HG02588 (cell line): ENCODE measurements around the gene MYPN.
"Not testable (repeated sequence)": the region's sequence is repeated elsewhere in the genome, so short reads cannot be mapped to it uniquely, and the experiment has no call there.

Source experiments
- ATAC-seq: cut with Tn5 transposase; IDR thresholded peaks from one replicate; pipeline ENCODE4 v1.9.1; 2021; ENCODE audit warnings: mild to moderate bottlenecking, moderate library complexity; ENCODE audit not compliant: unreplicated experiment

The MYPN gene

GRCh38 chr10:68165643-68166042 is 56.4 kb downstream of the MYPN start:
- no peak for ATAC-seq

- no peak for ATAC-seq
These were observed 57.7 kb downstream of the MYPN start for GRCh38 chr10:68166871-68167585.

- ATAC-seq = no peak
These were observed 58.4 kb downstream of the MYPN start for GRCh38 chr10:68167586-68168189.

GRCh38 chr10:68171539-68172080 is 62.3 kb downstream of the MYPN start:
- ATAC-seq = no peak

GRCh38 chr10:68172324-68172723 is 63.0 kb downstream of the MYPN start:
- no peak for ATAC-seq

- ATAC-seq = no peak
These were observed 66.7 kb downstream of the MYPN start for GRCh38 chr10:68175949-68176348.

- no peak for ATAC-seq
These were observed 67.5 kb downstream of the MYPN start for GRCh38 chr10:68176797-68177196.

- ATAC-seq = no peak
These were observed 69.3 kb downstream of the MYPN start for GRCh38 chr10:68178592-68178991.

- no peak for ATAC-seq
These were observed 69.7 kb downstream of the MYPN start for GRCh38 chr10:68179016-68179415.

GRCh38 chr10:68180490-68180889 is 71.2 kb downstream of the MYPN start:
- ATAC-seq = no peak

- ATAC-seq = no peak
These were observed 75.3 kb downstream of the MYPN start for GRCh38 chr10:68184546-68184945.

- no peak for ATAC-seq
These were observed 75.8 kb downstream of the MYPN start for GRCh38 chr10:68185085-68185484.

GRCh38 chr10:68188835-68189234 is 79.5 kb downstream of the MYPN start:
- ATAC-seq = no peak

GRCh38 chr10:68192113-68192512 is 82.8 kb downstream of the MYPN start:
- no peak for ATAC-seq

GRCh38 chr10:68194290-68194689 is 85.0 kb downstream of the MYPN start:
- no peak for ATAC-seq

- ATAC-seq = not testable (repeated sequence)
These were observed 86.5 kb downstream of the MYPN start for GRCh38 chr10:68195776-68196175.

GRCh38 chr10:68196701-68197100 is 87.4 kb downstream of the MYPN start:
- no peak for ATAC-seq

GRCh38 chr10:68202960-68203353 is 93.7 kb downstream of the MYPN start:
- no peak for ATAC-seq

GRCh38 chr10:68208424-68209042 is 99.2 kb downstream of the MYPN start:
- ATAC-seq = no peak

GRCh38 chr10:68211669-68212068 is 102.4 kb downstream of the MYPN start:
- ATAC-seq = no peak

GRCh38 chr10:68212721-68213352 is 103.5 kb downstream of the MYPN start:
- ATAC-seq = no peak

- no peak for ATAC-seq
These were observed 109.5 kb downstream of the MYPN start for GRCh38 chr10:68218786-68219185.
